CD14-positive monocyte (primary cell): Measurements from ENCODE around the gene CARS2. TPM values are rescaled to one million over a fixed set of nuclear protein-coding genes. Genes with fewer than 3 reads are reported as not detected.

ENCODE experiments used
- DNase-seq, 3 donors: peaks; one replicate each; pipeline ENCODE4 v3.0.0-alpha.2; 2011 to 2022
- H2AFZ ChIP-seq: 2 replicates; pipeline ENCODE4 v1.6.0; 2012; ENCODE audit warnings: mild to moderate bottlenecking, low read depth, low read length, inconsistent platforms; ENCODE audit not compliant: insufficient read depth, poor library complexity, severe bottlenecking
- H3K27ac ChIP-seq, 2 donors: 1 replicate in 1 of 2; 2 replicates in 1 of 2; pipeline ENCODE4 v1.5.1; 2012 to 2013; ENCODE audit warnings: low read length in 2 of 2, control low read depth in 1 of 2, inconsistent platforms in 1 of 2, low read depth in 1 of 2, mild to moderate bottlenecking in 1 of 2
- H3K27me3 ChIP-seq, 2 donors: one replicate each; pipeline versions ENCODE4 v1.6.0 to v1.6.1; 2011 to 2013; ENCODE audit warnings: low read length in 2 of 2; ENCODE audit not compliant: control insufficient read depth in 2 of 2, insufficient read depth in 2 of 2
- H3K36me3 ChIP-seq, 2 donors: replicated peaks in 1 of 2; 1 replicate in 1 of 2; 2 replicates in 1 of 2; pipeline versions ENCODE4 v1.5.1 to v1.6.1; 2012 to 2013; ENCODE audit warnings: low read length in 2 of 2, control low read depth in 1 of 2, inconsistent platforms in 1 of 2, mild to moderate bottlenecking in 1 of 2; ENCODE audit not compliant: insufficient read depth in 2 of 2, control insufficient read depth in 1 of 2
- H3K4me1 ChIP-seq, 2 donors: 1 replicate in 1 of 2; 2 replicates in 1 of 2; pipeline versions ENCODE4 v1.5.1 to v1.6.1; 2012 to 2013; ENCODE audit warnings: low read length in 2 of 2, control low read depth in 1 of 2, inconsistent platforms in 1 of 2, mild to moderate bottlenecking in 1 of 2, moderate library complexity in 1 of 2; ENCODE audit not compliant: insufficient read depth in 2 of 2, control insufficient read depth in 1 of 2
- H3K4me2 ChIP-seq: replicated peaks from 2 replicates; pipeline ENCODE3; 2012; ENCODE audit warnings: low read length, moderate library complexity, mild to moderate bottlenecking; ENCODE audit not compliant: poor library complexity, severe bottlenecking; ENCODE audit errors: extremely low read depth
- H3K4me3 ChIP-seq, 3 experiments: fragments of 200-600 bp in 1 of 3; sonication (generic) in 1 of 3; replicated peaks in 1 of 3; 1 replicate in 2 of 3; 2 replicates in 1 of 3; pipeline ENCODE4 v1.5.1; 2011 to 2013; ENCODE audit warnings: low read length in 3 of 3, mild to moderate bottlenecking in 3 of 3, control low read depth in 2 of 3, low read depth in 2 of 3, inconsistent platforms in 1 of 3, moderate library complexity in 1 of 3
- H3K79me2 ChIP-seq: 2 replicates; pipeline ENCODE4 v1.6.0; 2012; ENCODE audit warnings: mild to moderate bottlenecking, control low read depth, inconsistent platforms, low read length, moderate library complexity; ENCODE audit not compliant: insufficient read depth
- H3K9ac ChIP-seq: 2 replicates; pipeline ENCODE4 v1.6.0; 2017; ENCODE audit warnings: low read length, mild to moderate bottlenecking; ENCODE audit not compliant: insufficient read depth, poor library complexity, severe bottlenecking
- H3K9me3 ChIP-seq, 2 donors: replicated peaks in 1 of 2; 1 replicate in 1 of 2; 2 replicates in 1 of 2; pipeline versions ENCODE4 v1.5.1 to v1.6.1; 2012 to 2013; ENCODE audit warnings: low read length in 2 of 2, control low read depth in 1 of 2; ENCODE audit not compliant: control insufficient read depth in 1 of 2, insufficient read depth in 1 of 2
- H4K20me1 ChIP-seq: 2 replicates; pipeline ENCODE4 v1.6.0; 2012; ENCODE audit warnings: mild to moderate bottlenecking, low read length, control low read depth, moderate library complexity; ENCODE audit not compliant: insufficient read depth
- H3K27ac Mint-ChIP-seq, 7 donors: one replicate each; pipeline ENCODE4 v1.8.0; 2020; ENCODE audit warnings: mild to moderate bottlenecking in 7 of 7, mixed read lengths in 7 of 7, moderate library complexity in 6 of 7, inconsistent platforms in 2 of 7
- H3K27me3 Mint-ChIP-seq, 3 donors: one replicate each; pipeline ENCODE4 v1.8.0; 2021 to 2022; ENCODE audit warnings: low read depth in 3 of 3, mild to moderate bottlenecking in 3 of 3, mixed read lengths in 3 of 3, moderate library complexity in 3 of 3, inconsistent platforms in 1 of 3
- H3K36me3 Mint-ChIP-seq, 2 donors: one replicate each; pipeline ENCODE4 v1.8.0; 2020; ENCODE audit warnings: mixed read lengths in 2 of 2, inconsistent platforms in 1 of 2, mild to moderate bottlenecking in 1 of 2
- H3K4me1 Mint-ChIP-seq: one replicate; pipeline ENCODE4 v1.8.0; 2020; ENCODE audit warnings: mild to moderate bottlenecking, mixed read lengths
- H3K4me3 Mint-ChIP-seq, 2 donors: one replicate each; pipeline ENCODE4 v1.8.0; 2020; ENCODE audit warnings: mild to moderate bottlenecking in 2 of 2, mixed read lengths in 2 of 2, moderate library complexity in 1 of 2
- H3K9me3 Mint-ChIP-seq, 7 donors: one replicate each; pipeline ENCODE4 v1.8.0; 2020 to 2022; ENCODE audit warnings: mixed read lengths in 7 of 7, mild to moderate bottlenecking in 6 of 7, moderate library complexity in 6 of 7, inconsistent platforms in 2 of 7
- CTCF ChIP-seq: fragments of 200-600 bp; IDR thresholded peaks from one replicate; pipeline ENCODE4 v1.8.0; 2022; ENCODE audit warnings: antibody characterized with exemption, mild to moderate bottlenecking
- WGBS: methylation state at CpG from one replicate; pipeline ENCODE4 v1.1.5; 2013; ENCODE audit warnings: missing lambda C conversion rate; ENCODE audit not compliant: insufficient coverage; 5-methylcytosine and 5-hydroxymethylcytosine counted together
- intact Hi-C, 2 donors: fragments of 100-400 bp; cut with micrococcal nuclease; formaldehyde crosslinking; loops; one replicate each; pipeline versions ENCODE4 v1.15.0 to v1.15.1; 2023
- polyA plus RNA-seq, 3 donors: library from polyadenylated mRNA; depleted of rRNA in 1 of 3; unstranded in 2 of 3; stranded (reverse) in 1 of 3; fragments of 300-500 nt in 2 of 3; fragments of >200 nt in 1 of 3; fragmentation: Illumina TruSeq in 2 of 3; gene quantifications; 1 replicate in 2 of 3; 2 replicates in 1 of 3; pipeline ENCODE4 v1.2.3, GENCODE V29; 2012 to 2021

Gene CARS2
- polyA plus RNA-seq, 3 donors = 130 to 305 (median 227) TPM

GRCh38 chr13:110626521-110626920 lies 79.4 kb downstream of the CARS2 start:
- Mint-ChIP-seq H3K4me1 (no peaks in the 10 kb centered on the region), H3K4me3 (no peak overlapping the region), H3K36me3 (peaks cover 75 to 76% of the 10 kb centered on the region in 2 donors), H3K9me3 (no peaks in the 10 kb centered on the region), H3K27ac (peak overlapping the region in 3 of 7 donors; percentile 0 to 59 (median 20)), H3K27me3 (no peaks in the 10 kb centered on the region)
- Histone ChIP-seq H3K4me1 (no peaks in the 10 kb centered on the region), H3K36me3 (peaks cover 61 to 80% of the 10 kb centered on the region in 2 donors), H3K27ac (no peak overlapping the region), H3K4me2 (no peak overlapping the region), H3K4me3 (no peak overlapping the region), H3K27me3 (no peaks in the 10 kb centered on the region), H3K9me3 (no peaks in the 10 kb centered on the region), H2AFZ (no peak overlapping the region), H4K20me1 (peaks cover 93% of the 10 kb centered on the region), H3K9ac (no peak overlapping the region), H3K79me2 (peaks cover 61% of the 10 kb centered on the region)
- DNase-seq = no peak
- TF ChIP-seq CTCF = no peak
- WGBS = 96% methylated on average over 6 of the region's 9 CpGs
- intact Hi-C loops = no loop called here

- Histone ChIP-seq H3K4me2 (no peak overlapping the region), H3K9me3 (no peaks in the 10 kb centered on the region), H3K9ac (no peak overlapping the region), H3K4me1 (no peaks in the 10 kb centered on the region), H4K20me1 (peaks cover 94% of the 10 kb centered on the region), H3K79me2 (peaks cover 61% of the 10 kb centered on the region), H2AFZ (no peak overlapping the region), H3K36me3 (peaks cover 57 to 74% of the 10 kb centered on the region in 2 donors), H3K4me3 (no peak overlapping the region), H3K27me3 (no peaks in the 10 kb centered on the region), H3K27ac (no peak overlapping the region)
- intact Hi-C loops = no loop called here
- Mint-ChIP-seq H3K4me1 (no peaks in the 10 kb centered on the region), H3K4me3 (no peak overlapping the region), H3K9me3 (no peaks in the 10 kb centered on the region), H3K27ac (peak overlapping the region in 3 of 7 donors; percentile 25 to 37 (median 26)), H3K27me3 (no peaks in the 10 kb centered on the region), H3K36me3 (peaks cover 70% of the 10 kb centered on the region in 2 donors)
- no peak for DNase-seq
- no peak for TF ChIP-seq CTCF
- 95% methylated on average over 17 of the region's 19 CpGs for WGBS
Measured at GRCh38 chr13:110625771-110626321, 80.1 kb downstream of the CARS2 start.
